Right lobe of liver (tissue), 4 donors: ENCODE measurements around the gene SLC25A47.

Experiments used
- POLR2A ChIP-seq: fragments of 450-650 bp; IDR thresholded peaks from one replicate; pipeline ENCODE4 v1.6.1; 2017; ENCODE audit warnings: antibody characterized with exemption, mild to moderate bottlenecking
- TF ChIP-seq, protein P1 (sequence below), 4 donors: fragments of 200-600 bp in 3 of 4; fragments of 450-650 bp in 1 of 4; IDR thresholded peaks; one replicate each; pipeline versions ENCODE4 v1.5.1 to v1.8.0; 2016 to 2022; ENCODE audit warnings: antibody characterized with exemption in 4 of 4, mild to moderate bottlenecking in 2 of 4
- donor health status: DM: no; HTN: no; CAD: no.
- donor health status: DM: no; HTN: no; CAD: no.
- donor health status: DM: no; HTN: yes; CAD: no.

DNA sequence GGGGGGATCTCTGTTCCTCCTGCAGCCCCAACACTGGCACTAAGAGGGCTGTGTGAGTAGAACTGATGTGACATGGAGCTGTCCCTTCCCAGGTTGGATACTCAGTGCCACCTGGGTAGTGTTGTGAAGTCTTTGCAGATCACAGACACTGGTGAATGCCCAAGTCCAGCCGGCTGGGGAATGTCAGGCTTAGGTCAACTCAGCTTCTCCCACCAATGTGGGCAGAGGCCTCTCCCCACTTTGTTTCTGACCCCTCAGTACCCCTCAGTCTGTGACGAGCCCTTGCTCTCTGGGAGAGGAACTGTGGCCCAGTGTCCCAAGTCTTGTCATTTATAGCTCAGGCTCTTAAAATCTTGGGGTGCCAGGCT is 28.2 kb upstream of the SLC25A47 start:
- TF ChIP-seq POLR2A: no peak
- TF ChIP-seq, protein P1, sequence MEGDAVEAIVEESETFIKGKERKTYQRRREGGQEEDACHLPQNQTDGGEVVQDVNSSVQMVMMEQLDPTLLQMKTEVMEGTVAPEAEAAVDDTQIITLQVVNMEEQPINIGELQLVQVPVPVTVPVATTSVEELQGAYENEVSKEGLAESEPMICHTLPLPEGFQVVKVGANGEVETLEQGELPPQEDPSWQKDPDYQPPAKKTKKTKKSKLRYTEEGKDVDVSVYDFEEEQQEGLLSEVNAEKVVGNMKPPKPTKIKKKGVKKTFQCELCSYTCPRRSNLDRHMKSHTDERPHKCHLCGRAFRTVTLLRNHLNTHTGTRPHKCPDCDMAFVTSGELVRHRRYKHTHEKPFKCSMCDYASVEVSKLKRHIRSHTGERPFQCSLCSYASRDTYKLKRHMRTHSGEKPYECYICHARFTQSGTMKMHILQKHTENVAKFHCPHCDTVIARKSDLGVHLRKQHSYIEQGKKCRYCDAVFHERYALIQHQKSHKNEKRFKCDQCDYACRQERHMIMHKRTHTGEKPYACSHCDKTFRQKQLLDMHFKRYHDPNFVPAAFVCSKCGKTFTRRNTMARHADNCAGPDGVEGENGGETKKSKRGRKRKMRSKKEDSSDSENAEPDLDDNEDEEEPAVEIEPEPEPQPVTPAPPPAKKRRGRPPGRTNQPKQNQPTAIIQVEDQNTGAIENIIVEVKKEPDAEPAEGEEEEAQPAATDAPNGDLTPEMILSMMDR (IDR thresholded peaks at IDR 0.05): no peak
